ENCODE results near the gene PRELP.

PRELP gene

GRCh38 chr1:203499643-203500278, 24.2 kb downstream of the PRELP start:
- TF ChIP-seq POU6F1 (CRISPR knock-in tag; IDR thresholded peaks at IDR 0.05; ENCODE audit: borderline replicate concordance, low read depth): no peak
- TF ChIP-seq BACH2 (CRISPR knock-in tag; IDR thresholded peaks at IDR 0.05; ENCODE audit: borderline replicate concordance): no peak
- no peak for TF ChIP-seq CSDC2 (CRISPR knock-in tag; IDR thresholded peaks at IDR 0.05)
- no peak for TF ChIP-seq GLIS3 (CRISPR knock-in tag; IDR thresholded peaks at IDR 0.05)
- ATAC-seq: no peak

- no peak for ATAC-seq
- no peak for TF ChIP-seq GLIS3 (CRISPR knock-in tag; IDR thresholded peaks at IDR 0.05)
Measured at GRCh38 chr1:203500279-203500678, 24.7 kb downstream of the PRELP start.

- no peak for ATAC-seq
- TF ChIP-seq ZNF565 (CRISPR knock-in tag; conservative IDR thresholded peaks at IDR 0.05; ENCODE audit: low read depth) (no peak), BACH2 (CRISPR knock-in tag; IDR thresholded peaks at IDR 0.05; ENCODE audit: borderline replicate concordance) (no peak), GLIS3 (CRISPR knock-in tag; IDR thresholded peaks at IDR 0.05) (no peak), ZFP30 (CRISPR knock-in tag; IDR thresholded peaks at IDR 0.05) (no peak), SNAI2 (CRISPR knock-in tag; IDR thresholded peaks at IDR 0.05) (no peak), CREB5 (CRISPR knock-in tag; IDR thresholded peaks at IDR 0.05; ENCODE audit: low read depth) (no peak), ZC3H10 (CRISPR knock-in tag; IDR thresholded peaks at IDR 0.05) (no peak)
Measured at GRCh38 chr1:203503836-203504235, 28.2 kb downstream of the PRELP start.

GRCh38 chr1:203504400-203505250, 29.0 kb downstream of the PRELP start:
- peak; percentile 83 for ATAC-seq
- 0 out of 2 replicates have a peak, but pooled peaks have one; percentile 23 for TF ChIP-seq RARB (CRISPR knock-in tag; IDR thresholded peaks at IDR 0.05)
- no peak for TF ChIP-seq TOX (CRISPR knock-in tag; IDR thresholded peaks at IDR 0.05; ENCODE audit: borderline replicate concordance)

GRCh38 chr1:203505526-203506204, 30.1 kb downstream of the PRELP start:
- ATAC-seq: no peak
- TF ChIP-seq SNAI2 (CRISPR knock-in tag; IDR thresholded peaks at IDR 0.05) (no peak), ESRRG (CRISPR knock-in tag; IDR thresholded peaks at IDR 0.05) (no peak), OSR1 (CRISPR knock-in tag; IDR thresholded peaks at IDR 0.05) (no peak), PATZ1 (CRISPR knock-in tag; IDR thresholded peaks at IDR 0.05; ENCODE audit: borderline replicate concordance) (no peak), TCF4 (CRISPR knock-in tag; IDR thresholded peaks at IDR 0.05; ENCODE audit: borderline replicate concordance) (no peak), BACH2 (CRISPR knock-in tag; IDR thresholded peaks at IDR 0.05; ENCODE audit: borderline replicate concordance) (no peak), ZFP30 (CRISPR knock-in tag; IDR thresholded peaks at IDR 0.05) (no peak), CSRNP3 (CRISPR knock-in tag; IDR thresholded peaks at IDR 0.05) (no peak), CREB5 (CRISPR knock-in tag; IDR thresholded peaks at IDR 0.05; ENCODE audit: low read depth) (no peak), GLIS3 (CRISPR knock-in tag; IDR thresholded peaks at IDR 0.05) (no peak), TSHZ2 (CRISPR knock-in tag; IDR thresholded peaks at IDR 0.05) (no peak), ZNF8 (CRISPR knock-in tag; IDR thresholded peaks at IDR 0.05) (no peak), TOX (CRISPR knock-in tag; IDR thresholded peaks at IDR 0.05; ENCODE audit: borderline replicate concordance) (no peak), POU6F1 (CRISPR knock-in tag; IDR thresholded peaks at IDR 0.05; ENCODE audit: borderline replicate concordance, low read depth) (no peak)

Measured in SK-N-SH treated with all-trans-retinoic acid at 6 μM for 48 hours (cell line).